ENCODE measurements around the gene NFX1.
"Not testable (repeated sequence)": the region's sequence is repeated elsewhere in the genome, so short reads cannot be mapped to it uniquely, and the experiment has no call there.

DNA sequence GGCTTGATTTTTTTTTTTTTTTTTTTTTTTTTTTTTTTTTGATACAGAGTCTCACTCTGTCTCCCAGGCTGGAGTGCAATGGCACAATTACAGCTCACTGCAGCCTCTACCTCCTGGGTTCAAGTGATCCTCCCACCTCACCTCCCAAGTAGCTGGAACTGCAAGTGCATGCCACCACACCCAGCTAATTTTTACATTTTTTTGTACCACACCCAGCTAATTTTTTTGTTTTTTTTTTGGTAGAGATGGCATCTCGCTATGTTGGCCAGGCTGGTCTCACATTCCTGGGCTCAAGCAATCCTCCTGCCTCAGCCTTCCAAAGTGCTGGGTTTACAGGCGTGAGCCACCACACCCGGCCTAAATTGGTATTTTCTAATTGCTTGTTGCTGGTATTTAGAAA lies 68.3 kb downstream of the NFX1 start:
- TF ChIP-seq ZNF133, YY1, ZNF677, ZNF121 (tag by site-specific recombination; IDR thresholded peaks at IDR 0.05): not testable (repeated sequence)
- TF ChIP-seq, protein P1, sequence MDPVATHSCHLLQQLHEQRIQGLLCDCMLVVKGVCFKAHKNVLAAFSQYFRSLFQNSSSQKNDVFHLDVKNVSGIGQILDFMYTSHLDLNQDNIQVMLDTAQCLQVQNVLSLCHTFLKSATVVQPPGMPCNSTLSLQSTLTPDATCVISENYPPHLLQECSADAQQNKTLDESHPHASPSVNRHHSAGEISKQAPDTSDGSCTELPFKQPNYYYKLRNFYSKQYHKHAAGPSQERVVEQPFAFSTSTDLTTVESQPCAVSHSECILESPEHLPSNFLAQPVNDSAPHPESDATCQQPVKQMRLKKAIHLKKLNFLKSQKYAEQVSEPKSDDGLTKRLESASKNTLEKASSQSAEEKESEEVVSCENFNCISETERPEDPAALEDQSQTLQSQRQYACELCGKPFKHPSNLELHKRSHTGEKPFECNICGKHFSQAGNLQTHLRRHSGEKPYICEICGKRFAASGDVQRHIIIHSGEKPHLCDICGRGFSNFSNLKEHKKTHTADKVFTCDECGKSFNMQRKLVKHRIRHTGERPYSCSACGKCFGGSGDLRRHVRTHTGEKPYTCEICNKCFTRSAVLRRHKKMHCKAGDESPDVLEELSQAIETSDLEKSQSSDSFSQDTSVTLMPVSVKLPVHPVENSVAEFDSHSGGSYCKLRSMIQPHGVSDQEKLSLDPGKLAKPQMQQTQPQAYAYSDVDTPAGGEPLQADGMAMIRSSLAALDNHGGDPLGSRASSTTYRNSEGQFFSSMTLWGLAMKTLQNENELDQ (tag by site-specific recombination; IDR thresholded peaks at IDR 0.05; ENCODE audit: low read depth) = not testable (repeated sequence)
- TF ChIP-seq, protein P2, sequence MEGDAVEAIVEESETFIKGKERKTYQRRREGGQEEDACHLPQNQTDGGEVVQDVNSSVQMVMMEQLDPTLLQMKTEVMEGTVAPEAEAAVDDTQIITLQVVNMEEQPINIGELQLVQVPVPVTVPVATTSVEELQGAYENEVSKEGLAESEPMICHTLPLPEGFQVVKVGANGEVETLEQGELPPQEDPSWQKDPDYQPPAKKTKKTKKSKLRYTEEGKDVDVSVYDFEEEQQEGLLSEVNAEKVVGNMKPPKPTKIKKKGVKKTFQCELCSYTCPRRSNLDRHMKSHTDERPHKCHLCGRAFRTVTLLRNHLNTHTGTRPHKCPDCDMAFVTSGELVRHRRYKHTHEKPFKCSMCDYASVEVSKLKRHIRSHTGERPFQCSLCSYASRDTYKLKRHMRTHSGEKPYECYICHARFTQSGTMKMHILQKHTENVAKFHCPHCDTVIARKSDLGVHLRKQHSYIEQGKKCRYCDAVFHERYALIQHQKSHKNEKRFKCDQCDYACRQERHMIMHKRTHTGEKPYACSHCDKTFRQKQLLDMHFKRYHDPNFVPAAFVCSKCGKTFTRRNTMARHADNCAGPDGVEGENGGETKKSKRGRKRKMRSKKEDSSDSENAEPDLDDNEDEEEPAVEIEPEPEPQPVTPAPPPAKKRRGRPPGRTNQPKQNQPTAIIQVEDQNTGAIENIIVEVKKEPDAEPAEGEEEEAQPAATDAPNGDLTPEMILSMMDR (tag by site-specific recombination; IDR thresholded peaks at IDR 0.05) = not testable (repeated sequence)
- TF ChIP-seq, protein P3, sequence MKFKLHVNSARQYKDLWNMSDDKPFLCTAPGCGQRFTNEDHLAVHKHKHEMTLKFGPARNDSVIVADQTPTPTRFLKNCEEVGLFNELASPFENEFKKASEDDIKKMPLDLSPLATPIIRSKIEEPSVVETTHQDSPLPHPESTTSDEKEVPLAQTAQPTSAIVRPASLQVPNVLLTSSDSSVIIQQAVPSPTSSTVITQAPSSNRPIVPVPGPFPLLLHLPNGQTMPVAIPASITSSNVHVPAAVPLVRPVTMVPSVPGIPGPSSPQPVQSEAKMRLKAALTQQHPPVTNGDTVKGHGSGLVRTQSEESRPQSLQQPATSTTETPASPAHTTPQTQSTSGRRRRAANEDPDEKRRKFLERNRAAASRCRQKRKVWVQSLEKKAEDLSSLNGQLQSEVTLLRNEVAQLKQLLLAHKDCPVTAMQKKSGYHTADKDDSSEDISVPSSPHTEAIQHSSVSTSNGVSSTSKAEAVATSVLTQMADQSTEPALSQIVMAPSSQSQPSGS (tag by site-specific recombination; IDR thresholded peaks at IDR 0.05; ENCODE audit: low read depth) = not testable (repeated sequence)
- TF ChIP-seq, protein P4, sequence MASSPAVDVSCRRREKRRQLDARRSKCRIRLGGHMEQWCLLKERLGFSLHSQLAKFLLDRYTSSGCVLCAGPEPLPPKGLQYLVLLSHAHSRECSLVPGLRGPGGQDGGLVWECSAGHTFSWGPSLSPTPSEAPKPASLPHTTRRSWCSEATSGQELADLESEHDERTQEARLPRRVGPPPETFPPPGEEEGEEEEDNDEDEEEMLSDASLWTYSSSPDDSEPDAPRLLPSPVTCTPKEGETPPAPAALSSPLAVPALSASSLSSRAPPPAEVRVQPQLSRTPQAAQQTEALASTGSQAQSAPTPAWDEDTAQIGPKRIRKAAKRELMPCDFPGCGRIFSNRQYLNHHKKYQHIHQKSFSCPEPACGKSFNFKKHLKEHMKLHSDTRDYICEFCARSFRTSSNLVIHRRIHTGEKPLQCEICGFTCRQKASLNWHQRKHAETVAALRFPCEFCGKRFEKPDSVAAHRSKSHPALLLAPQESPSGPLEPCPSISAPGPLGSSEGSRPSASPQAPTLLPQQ (tag by site-specific recombination; IDR thresholded peaks at IDR 0.05) = not testable (repeated sequence)
